GM19395 (cell line): ENCODE measurements around the gene MFAP2.

Experiments
- ATAC-seq: cut with Tn5 transposase; IDR thresholded peaks from one replicate; pipeline ENCODE4 v1.9.1; 2021; ENCODE audit warnings: mild to moderate bottlenecking, moderate library complexity; ENCODE audit not compliant: unreplicated experiment

The MFAP2 gene

GRCh38 chr1:16980473-16981268 lies at the start of gene MFAP2:
MFAP2 (minus strand) TSS chr1:16980620; CDS start chr1:16978273, 2,347 bp downstream.
- ATAC-seq: no peak

DNA sequence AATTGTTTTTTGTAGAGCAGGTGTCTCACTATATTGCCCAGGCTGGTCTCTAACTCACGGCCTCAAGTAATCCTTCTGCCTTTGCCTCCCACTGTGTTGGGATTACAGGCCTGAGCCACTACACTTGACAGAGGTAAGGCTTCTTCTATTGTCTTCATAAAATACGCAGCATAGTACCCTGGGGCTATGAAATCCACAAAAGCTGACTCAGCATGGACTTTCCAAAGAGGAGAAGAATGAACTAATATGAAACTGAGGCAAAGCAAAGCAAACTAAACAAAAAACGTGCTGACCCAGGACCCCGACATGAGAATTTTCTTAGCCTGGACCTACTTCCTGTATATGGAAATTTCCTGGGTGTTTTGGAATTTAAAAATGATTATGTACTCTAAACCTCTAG lies 49.8 kb upstream of the MFAP2 start:
- ATAC-seq: no peak

GRCh38 chr1:17028662-17029188 lies 48.3 kb upstream of the MFAP2 start:
- no peak for ATAC-seq

DNA sequence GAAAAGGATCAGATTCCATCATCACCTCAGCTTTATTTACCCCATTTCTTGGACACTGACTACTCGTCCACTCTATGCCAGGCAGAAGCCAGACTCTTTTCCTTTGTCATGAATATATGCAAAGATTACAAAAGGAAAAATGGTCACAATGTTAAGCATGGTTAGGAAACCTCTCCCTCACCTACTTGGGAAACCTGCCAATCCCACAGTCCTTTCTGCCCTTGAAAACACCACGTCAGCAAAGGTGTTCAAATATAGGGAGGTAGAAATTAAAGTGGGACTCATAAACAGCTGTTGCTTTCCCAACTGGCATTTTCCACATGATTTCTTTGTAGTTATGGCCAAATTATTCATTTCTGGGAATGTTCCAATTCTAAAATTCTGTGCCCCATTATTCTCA lies 47.5 kb upstream of the MFAP2 start:
- ATAC-seq: no peak

GRCh38 chr1:17027403-17027802 lies 47.0 kb upstream of the MFAP2 start:
- no peak for ATAC-seq

GRCh38 chr1:17024721-17025120 lies 44.3 kb upstream of the MFAP2 start:
- ATAC-seq: no peak

- ATAC-seq: no peak
Measured at GRCh38 chr1:17023573-17023972, 43.2 kb upstream of the MFAP2 start.

- ATAC-seq: no peak
Measured at GRCh38 chr1:17023102-17023501, 42.7 kb upstream of the MFAP2 start.

DNA sequence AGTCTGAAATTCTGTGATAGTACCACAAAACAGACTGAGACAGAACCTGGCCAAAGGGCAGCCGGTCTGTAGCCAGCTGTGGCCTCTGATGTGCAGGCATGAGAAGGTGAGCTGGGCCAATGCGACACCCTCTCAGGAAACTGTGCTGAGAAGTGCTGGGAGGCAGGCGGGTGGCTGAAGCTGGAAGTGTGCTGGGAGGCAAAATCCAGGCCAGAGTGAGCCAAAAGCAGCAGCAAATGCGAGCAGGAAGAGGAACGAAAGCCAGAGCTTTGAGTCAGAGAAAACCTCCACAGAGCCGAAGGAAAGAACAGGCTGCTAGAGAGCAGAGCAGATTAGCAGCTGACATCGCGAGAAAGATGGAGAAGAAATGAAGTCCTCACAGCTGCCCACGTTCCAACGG lies 41.5 kb upstream of the MFAP2 start:
- no peak for ATAC-seq

DNA sequence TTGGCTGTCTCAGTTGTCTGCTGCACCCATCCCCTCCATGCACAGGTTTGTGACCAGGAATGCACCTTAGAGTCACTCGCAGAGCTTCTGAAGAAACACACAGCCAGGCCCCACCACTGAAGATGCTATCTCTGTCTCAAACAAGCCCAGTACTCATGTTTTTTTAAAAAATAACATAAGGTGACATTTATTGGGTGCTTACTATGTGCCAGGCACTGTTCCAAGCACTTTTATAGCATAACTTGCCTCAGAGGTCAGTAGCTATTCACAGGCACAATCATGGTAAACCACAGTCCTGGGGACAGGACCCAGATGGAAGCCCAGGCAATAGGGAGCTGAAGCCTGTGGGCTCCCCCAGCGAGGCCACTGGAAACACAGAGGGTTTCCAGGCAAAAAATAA lies 40.1 kb upstream of the MFAP2 start:
- no peak for ATAC-seq

- no peak for ATAC-seq
Measured at GRCh38 chr1:17018849-17019248, 38.4 kb upstream of the MFAP2 start.

DNA sequence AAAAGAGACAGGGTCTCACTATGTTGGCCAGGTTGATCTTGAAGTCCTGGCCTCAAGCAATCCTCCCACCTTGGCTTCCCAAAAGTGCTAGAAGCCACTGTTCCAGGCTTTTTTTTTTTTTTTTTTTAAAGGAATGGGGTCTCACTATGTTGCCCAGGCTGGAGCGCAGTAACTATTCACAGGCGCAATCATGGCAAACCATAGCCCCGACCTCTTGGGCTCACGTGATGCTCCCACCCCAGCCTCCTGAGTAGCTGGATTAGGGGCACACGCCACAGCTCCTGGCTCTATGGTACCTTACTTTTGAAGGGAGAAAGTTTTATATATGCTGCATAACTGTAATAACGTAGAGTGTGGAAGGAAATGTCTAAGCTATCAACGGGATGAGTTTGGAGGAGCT lies 37.0 kb upstream of the MFAP2 start:
- ATAC-seq: no peak

DNA sequence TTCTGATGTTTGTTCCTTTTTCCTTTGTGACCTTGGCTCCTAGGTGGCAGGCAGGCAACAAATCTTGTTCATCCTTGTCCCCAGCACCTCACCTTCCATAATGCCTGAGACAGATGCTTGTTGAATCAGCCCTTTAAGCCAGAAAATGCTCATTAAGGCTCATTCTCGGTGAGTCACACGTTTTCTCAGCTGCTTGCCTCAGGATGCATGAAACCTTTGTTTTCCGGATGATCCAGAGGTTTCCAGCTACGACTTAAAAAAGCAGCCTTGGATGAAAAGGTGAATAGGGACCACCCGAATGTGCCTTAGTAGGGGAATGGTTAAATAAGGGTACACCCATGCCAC lies 35.9 kb upstream of the MFAP2 start:
- no peak for ATAC-seq

GRCh38 chr1:17014671-17015567 lies 34.5 kb upstream of the MFAP2 start:
- ATAC-seq: no peak

- ATAC-seq: no peak
Measured at GRCh38 chr1:17013491-17014320, 33.3 kb upstream of the MFAP2 start.

DNA sequence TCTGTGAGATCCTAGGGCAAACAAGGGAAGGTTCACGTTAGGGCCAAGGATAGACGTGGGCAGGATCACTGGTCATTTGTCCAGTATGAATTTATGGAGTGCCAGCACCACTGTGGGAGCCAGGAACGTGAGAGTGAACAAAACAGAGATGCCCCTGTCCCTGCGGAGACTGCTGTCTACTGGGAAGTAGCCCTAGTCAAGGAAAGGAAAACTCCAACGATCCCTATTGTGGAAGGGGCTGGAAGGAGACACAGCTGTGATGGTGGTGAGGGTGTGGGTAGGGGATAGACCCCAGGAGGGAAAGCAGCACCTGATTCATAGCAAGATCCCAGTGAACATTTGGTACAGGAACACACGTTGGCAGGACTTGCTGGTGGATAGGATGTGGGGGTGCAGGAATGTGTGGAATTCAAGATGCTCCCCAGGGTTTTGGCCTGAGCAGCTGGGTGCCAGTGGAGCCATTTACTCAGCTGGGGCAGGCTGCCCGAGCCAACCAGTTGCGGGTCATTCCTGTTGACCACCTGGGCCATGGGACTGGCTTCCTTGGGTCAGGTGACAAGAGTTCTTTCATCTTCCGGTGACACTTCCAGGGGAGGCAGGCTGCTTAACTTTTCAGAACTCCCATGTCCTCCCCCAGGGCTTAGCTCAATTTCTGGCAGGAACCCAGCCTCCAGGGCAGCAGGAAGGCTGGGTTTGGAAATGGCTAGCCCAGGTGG lies 32.5 kb upstream of the MFAP2 start:
- ATAC-seq: no peak

GRCh38 chr1:17011439-17012307 lies 31.3 kb upstream of the MFAP2 start, which contains the start of gene ATP13A2:
ATP13A2 (minus strand) TSS chr1:17011928; CDS start chr1:17011738, 190 bp downstream.
- peak; percentile 87 for ATAC-seq

GRCh38 chr1:17011092-17011438 lies 30.6 kb upstream of the MFAP2 start:
- ATAC-seq: peak; percentile 12

- ATAC-seq: no peak
Measured at GRCh38 chr1:17009706-17010105, 29.3 kb upstream of the MFAP2 start.
